GM08714 (cell line): Measurements from ENCODE around the gene PMF1.

Source experiments
- H3K4me3 ChIP-seq: fragments of 200-500 bp; sonication (Bioruptor generic); 2 replicates; pipeline ENCODE4 v1.5.1; 2014; ENCODE audit warnings: mild to moderate bottlenecking, low read length, inconsistent platforms
- ZNF274 ChIP-seq: IDR thresholded peaks from 2 replicates; pipeline ENCODE4 v1.6.1; 2012; ENCODE audit warnings: mild to moderate bottlenecking, low read depth, low read length

The PMF1 gene

DNA sequence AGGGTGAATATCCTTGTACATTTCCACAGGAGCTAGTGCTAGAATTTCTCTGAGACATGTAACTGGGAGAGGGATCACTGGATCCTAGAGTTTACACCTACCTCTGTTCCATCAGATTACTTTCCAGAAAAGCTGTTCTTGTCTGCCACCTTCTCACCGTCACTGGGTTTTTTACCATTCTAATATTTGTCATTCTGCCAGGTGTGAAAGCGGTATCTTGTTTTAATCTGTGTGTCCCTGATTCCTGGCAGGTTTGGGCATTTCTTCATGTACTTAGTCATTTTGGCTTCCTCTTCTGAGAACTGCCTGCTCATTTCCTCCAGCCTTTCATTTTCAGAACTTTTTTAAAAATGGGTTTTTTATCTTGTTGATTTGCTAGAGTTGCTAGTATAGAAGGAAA, 5.1 kb downstream of the PMF1 start:
- peak overlapping the region; percentile 18; the same call in 1 of the 2 replicates for H3K4me3 ChIP-seq
- no peak for TF ChIP-seq ZNF274

DNA sequence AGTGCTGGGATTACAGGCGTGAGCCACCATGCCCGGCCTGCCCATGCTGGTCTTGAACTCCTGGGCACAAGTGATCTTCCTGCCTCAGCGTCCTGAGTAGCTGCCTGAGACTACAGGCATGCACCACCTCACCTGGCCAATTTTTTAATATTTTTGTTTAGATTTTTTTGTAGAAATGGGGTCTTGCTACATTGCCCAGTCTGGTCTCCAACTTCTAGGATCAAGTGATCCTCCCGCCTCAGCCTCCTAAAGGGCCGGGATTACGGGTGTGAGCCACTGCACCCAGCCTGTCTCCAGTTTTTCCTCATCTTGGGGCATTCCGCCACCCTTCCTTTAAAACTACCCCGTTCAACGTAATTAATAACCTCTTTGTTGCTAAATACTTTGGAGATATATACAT, 7.4 kb downstream of the PMF1 start:
- H3K4me3 ChIP-seq, result no peak overlapping the region
- TF ChIP-seq ZNF274, result no peak

DNA sequence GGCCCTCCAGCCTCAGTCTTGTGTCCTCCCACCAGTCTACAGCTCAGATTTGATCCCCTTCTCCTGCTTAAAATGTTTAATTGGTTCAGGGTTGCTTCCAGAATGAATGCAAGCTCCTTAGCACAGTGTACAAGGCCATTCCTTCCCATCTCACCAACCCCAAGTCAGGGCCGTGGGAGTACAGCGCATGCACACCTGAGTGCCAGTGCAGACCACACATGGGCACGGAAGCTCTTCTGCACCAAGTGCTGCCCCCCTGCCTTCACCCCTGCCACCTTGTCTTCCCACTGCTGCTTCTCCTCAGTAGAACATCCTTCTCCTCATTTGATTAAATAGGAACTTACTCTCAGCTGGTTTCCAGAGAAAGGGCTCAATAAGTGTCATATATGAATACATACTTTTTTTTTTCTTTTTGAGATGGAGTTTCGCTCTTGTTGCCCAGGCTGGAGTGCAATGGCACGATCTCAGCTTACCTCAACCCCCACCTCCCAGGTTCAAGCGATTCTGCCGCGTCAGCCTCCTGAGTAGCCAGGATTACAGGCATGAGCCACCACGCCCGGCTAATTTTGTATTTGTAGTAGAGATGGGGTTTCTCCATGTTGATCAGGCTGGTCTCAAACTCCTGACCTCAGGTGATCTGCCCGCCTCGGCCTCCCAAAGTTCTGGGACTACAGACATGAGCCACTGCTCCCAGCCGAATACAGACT, 9.3 kb downstream of the PMF1 start:
- TF ChIP-seq ZNF274, result no peak
- H3K4me3 ChIP-seq, result no peak overlapping the region

DNA sequence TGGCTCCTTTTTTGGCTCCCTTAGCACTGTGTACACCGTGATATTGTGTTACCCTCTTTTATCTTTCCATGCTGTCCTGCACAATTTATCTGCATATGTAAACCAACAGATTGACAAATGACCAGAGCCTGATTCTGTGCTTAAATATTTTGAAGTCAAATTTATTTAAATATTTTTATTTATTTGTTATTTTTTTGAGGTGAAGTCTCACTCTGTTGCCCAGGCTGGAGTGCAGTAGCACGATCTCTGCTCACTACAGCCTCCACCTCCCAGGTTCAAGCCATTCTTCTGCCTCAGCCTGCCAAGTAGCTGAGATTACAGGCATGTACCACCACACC, 12.8 kb downstream of the PMF1 start:
- TF ChIP-seq ZNF274, result no peak
- peak overlapping the region; percentile 32; the same call in 1 of the 2 replicates for H3K4me3 ChIP-seq

DNA sequence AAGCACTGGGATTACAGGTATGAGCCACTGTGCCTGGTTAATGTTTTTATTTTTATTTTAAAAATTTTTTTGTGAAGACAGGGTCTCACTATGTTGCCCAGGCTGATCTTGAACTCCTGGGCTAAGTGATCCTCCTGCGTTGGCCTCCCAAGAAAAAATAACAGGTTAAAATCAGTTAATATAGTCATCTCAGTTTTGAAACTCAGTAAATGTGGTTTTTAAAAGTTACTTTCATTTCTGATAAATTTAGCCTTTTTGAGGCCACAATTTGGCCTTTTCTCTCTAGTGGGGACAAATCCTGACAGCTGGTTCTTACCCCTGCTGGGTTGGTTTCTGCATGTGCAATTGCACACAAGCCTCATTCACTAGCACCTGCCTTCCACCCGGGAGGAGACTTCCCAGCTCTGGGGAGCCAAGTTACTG, 13.3 kb downstream of the PMF1 start:
- no peak for TF ChIP-seq ZNF274
- peak overlapping the region; percentile 32; the same call in 1 of the 2 replicates for H3K4me3 ChIP-seq

DNA sequence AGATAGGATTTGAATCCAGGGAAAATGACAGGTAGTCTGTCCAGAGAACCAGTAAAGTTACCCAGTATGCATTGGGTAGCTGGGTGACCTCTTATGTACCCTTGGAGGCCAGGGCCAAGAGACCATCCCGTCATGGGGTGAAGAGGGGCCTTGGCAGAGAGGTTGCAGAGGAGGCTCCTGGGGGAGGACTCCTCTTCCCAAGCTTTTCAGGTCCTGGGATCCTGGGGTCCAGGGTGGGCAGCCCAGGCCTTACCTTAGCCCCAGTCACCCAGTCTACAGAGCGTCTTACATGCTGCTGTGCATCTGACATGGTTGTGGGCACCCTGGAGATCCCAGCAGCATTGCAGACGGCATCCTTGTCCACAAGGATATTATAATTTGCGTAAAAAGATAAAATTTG, 14.0 kb downstream of the PMF1 start:
- no peak for TF ChIP-seq ZNF274
- H3K4me3 ChIP-seq, result no peak overlapping the region; the same call in 1 of the 2 replicates

DNA sequence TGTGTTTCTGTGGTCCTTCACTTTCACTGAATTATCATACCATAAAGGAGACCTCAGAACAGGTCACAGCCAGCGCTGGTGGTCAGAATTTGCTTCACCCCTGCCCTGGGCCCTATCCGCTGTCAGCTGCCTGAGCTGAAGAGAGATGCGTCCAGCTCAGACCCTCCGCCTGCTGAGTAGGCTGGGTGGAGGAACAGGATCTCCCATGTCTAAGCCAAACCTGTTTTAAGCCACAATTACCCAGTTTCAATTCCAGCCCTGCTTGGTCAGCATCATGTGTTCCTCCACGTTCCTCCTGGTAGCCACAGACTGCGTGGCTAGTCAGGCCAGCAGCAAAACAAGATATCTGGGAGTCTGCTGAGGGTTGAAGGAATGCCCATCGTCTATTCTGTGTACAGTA, 15.7 kb downstream of the PMF1 start:
- H3K4me3 ChIP-seq, result no peak overlapping the region
- no peak for TF ChIP-seq ZNF274

DNA sequence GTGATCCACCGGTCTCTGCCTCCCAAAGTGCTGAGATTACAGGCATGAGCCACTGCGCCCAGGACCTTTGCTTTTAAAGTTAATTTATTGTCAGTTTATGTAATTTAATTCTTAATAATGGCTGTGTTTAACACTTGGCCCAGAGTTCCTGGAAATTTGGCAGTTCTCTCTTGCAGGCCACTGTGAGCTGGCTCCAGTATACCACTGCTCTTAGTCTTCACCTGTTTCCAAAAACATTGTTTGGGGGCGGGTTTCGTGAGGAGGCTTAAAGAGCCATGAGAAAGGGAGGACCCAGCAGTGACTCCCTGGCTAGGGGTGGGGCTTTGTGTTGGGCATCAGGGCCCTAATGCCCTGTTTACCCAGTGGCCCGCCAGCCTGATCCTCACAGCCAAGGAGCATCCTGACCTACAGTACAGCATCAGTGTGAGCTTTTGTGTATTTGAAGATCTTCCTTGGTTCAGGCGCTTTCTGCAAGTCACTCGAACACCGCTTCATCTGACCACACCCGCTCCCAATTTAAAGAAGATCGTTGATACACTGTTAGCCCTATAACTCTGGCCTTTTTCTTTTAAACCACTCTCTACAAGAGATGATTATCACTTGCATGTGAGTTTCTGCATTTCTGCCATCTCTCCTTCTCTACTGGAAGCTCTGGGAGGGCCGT, 17.1 kb downstream of the PMF1 start:
- no peak for TF ChIP-seq ZNF274
- no peak overlapping the region for H3K4me3 ChIP-seq

DNA sequence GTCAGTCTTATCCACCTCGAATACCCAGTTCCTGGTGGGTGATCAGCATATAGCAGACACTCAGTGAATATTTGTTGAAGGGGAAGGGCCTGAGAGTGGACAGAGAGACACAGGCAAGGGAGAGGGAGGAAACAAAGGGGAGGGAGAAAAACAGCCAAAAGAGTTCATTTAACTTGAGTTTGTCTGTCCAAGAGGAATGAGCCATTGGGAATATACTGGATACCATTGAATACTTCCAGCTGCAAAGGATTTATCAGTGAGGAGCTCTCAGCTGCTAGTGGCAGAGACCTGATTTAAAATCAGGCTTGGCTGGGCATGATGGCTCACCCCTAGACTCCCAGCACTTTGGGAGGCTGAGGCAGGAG, 17.6 kb downstream of the PMF1 start:
- H3K4me3 ChIP-seq, result no peak overlapping the region
- TF ChIP-seq ZNF274, result no peak

DNA sequence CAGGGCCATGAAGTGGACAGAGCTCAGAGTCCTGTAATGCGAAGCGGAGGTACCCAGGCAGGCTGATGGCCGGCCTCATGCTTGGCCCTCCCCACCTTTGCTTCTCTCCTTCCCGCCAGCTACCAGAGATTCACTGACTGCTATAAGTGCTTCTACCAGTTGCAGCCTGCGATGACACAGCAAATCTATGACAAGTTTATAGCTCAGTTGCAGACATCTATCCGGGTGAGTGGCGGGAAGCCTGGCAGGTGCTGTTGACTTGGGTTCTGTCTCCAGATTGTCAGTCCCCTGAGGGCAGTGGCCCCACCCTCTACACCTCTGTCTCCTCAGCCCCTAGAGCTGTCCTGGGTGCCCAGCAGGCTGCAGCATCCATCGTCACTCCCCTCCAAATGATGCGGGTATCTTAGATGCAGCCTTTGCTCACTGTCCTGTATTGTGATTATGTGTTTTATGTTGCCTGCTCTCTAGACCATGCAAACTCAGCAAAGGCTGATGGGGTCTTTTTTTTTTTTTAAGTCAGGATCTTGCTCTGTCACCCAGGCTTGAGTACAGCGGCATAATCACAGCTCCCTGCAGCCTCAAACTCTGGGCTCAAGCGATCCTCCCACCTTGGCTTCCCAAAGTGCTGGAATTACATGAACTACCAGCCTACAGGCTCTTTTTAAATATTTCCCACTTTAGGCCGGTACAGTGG, 19.5 kb downstream of the PMF1 start:
- TF ChIP-seq ZNF274, result no peak
- H3K4me3 ChIP-seq, result no peak overlapping the region

DNA sequence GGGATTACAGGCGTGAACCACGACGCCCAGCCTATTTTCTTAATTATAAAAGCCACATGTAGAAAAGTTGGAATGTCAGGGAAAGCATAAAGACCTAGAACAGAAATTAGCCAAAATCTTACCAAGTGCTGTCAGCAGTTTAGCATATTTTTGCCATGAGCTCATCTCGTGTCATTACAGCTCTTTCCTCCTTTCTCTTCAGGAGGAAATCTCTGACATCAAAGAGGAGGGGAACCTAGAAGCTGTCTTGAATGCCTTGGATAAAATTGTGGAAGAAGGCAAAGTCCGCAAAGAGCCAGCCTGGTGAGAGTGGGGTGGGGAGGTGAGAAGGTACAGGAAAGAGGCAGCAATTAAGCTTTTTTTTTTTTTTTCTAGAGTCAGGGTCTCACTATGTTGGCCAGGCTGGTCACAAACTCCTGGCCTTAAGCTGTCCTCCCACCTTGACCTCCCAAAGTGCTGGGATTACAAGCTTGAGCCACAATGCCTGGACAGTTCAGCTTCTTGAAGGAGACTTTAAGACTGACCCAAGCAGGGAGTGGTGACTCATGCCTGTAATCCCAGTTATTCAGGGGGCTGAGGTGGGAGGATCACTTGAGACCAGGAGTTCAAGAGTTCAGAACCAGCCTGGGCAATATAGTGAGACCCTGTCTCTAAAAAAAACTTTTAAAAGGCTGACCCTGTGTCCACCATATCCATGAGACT, 20.8 kb downstream of the PMF1 start:
- no peak for TF ChIP-seq ZNF274
- no peak overlapping the region for H3K4me3 ChIP-seq

DNA sequence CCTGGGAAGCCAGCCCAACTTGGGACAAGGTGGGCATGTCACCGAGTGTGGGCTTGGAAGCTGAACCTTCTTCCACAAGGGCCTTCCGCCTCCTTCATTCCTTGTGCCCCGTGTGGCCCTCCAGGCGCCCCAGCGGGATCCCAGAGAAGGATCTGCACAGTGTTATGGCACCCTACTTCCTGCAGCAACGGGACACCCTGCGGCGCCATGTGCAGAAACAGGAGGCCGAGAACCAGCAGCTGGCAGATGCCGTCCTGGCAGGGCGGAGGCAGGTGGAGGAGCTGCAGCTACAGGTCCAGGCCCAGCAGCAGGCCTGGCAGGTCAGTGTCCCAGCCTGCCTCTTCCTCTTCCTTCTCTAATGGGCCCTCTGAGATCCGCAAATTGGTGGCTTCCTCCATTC, 23.4 kb downstream of the PMF1 start:
- no peak overlapping the region for H3K4me3 ChIP-seq
- no peak for TF ChIP-seq ZNF274

DNA sequence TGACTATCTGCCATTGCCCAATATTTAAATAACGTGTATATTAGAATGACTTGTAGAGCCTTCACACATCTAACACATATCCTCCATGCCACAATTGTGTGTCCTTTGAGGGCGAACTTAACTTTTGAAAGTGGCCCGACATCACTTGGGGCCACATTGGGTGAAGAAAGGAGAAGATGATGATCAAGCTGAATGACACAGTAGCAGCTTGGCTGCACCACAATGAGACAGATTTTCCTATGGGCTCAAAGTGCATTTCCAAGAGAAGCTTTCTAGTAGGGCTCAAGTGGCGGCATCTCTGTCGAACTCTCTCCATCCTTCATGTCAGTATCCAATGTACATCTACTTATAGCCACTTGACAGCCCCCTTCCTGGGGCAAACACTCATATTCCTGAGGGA, 25.4 kb downstream of the PMF1 start:
- H3K4me3 ChIP-seq, result no peak overlapping the region
- TF ChIP-seq ZNF274, result no peak

DNA sequence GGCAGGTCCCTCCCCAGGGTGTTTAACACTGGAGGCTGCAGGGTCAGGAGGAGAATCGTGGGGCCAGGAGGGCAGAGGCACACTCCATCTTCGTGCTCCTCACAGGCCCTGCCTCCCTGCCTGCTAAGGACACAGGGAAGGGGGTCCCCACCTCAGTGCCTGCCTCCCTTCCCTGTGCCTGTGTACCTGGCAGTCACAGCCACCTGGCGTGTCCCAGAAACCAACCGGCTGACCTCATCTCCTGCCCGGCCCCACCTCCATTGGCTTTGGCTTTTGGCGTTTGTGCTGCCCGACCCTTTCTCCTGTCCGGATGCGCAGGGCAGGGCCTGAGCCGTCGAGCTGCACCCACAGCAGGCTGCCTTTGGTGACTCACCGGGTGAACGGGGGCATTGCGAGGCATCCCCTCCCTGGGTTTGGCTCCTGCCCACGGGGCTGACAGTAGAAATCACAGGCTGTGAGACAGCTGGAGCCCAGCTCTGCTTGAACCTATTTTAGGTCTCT, 28.6 kb downstream of the PMF1 start:
- H3K4me3 ChIP-seq, result no peak overlapping the region
- TF ChIP-seq ZNF274, result no peak
